ENCODE measurements around the gene STAG1.
A peak's percentile ranks its signal among the peaks of the same experiment; 100 is the strongest.
"Not testable (repeated sequence)": the region's sequence is repeated elsewhere in the genome, so short reads cannot be mapped to it uniquely, and the experiment has no call there.

Gene STAG1
- total RNA-seq, result 92.7 to 186 reads per million in 2 donors

DNA sequence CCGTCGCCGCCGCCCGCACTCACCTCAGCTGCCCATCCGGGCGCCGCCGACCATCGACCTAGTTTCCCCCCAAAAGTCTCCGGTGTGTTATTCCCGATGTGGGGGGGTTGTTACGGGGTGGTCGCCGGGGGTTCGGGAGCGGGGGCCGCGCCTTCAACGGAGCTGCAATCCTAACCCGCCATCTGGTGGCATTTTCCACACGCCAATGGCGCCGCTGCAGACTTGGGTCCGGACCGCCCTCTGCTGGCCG, at the start of gene STAG1:
STAG1 (minus strand) TSS at position 207 of the 250 bp plus-strand sequence. CDS start 121,480 bp downstream, outside the sequence.
- DNase-seq, result no peak

DNA sequence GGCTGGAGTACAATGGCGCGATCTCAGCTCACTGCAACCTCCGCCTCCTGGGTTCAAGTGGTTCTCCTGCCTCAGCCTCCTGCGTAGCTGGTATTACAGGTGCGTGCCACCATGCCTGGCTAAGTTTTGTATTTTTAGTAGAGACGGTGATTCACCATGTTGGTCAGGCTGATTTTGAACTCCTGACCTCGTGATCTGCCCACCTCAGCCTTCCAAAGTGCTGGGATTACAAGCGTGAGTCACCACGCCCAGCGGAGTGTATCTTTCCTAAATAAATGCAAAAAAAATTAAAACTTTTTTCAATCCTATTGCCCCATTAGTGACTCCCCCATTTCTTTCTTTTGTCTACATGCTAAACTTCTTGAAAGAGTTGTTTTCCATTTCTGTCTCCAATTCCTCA, 49.0 kb upstream of the STAG1 start:
- DNase-seq, result not testable (repeated sequence)

DNA sequence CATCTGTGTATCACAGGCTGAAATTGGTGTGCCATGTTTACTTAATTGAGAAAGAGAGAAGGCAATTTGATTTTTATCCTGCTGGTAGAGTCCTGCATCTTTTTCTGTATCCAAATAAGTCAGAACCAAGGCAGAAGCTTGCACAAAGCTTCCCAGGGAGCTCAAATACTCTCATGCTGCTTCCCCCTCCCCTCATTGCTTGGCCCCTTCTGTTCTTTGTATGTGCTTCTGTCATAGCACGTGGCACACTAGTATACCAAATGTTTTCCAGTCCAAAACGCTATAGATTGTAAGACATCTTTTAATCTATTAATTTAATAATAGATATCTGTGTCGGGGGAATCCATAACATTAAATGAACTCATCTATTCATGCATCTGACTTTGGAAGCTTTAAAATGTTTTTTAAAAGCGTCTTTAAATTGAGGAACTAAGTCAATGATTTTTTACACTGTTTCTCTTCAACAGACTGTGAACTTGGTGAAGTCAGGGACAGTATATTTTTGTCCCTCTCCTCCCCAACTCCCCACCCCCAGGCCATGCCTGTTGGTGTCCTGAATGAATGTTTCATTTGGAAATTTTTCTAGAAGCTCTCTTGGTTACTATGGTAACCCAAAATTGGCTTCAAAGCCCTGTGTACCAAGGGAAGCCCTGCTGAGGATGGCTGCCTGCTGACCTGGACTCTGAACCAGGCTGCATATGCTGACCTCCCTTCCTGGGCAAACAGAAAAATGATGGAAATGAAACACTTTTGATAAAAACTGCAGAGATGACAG, 40.6 kb upstream of the STAG1 start:
- DNase-seq, result no peak

DNA sequence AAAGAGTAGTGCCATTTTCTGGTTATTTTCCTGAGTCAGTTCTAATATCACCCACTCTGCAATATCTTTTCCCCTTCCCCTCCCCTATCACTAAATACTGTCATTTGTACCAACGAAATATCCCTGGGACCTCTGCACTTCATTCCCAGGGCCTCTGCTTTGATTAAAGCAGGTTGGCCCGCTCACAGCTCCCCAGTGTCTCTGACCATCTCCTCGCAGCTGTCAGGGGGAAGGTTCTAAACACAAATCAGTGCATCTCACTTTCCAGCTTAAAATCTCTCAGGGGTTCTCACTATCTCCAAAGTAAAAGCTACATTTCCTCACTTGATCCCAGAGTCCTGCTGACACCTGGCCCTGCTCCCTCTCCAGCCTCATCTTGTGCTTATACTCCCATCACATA, 38.6 kb upstream of the STAG1 start:
- no peak for DNase-seq

DNA sequence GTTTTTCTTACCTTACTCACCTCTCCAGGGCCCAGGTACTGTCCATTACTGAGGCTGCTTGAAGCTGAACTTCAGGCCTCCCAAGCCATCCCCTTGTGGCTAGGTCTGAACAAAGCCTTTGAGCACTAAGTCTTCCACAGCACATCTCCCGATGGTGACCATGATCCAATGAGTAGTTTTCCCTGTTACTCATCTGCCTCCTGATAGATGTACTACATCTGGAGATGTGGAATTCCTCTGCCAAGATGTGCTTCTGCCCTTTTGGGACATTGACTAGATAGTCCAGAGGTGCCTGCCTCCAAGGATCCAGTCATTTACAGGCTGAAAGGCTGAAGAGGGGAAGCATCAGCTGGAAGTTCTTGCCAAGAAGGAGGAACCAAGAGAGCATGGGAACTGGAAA, 37.8 kb upstream of the STAG1 start:
- no peak for DNase-seq

DNA sequence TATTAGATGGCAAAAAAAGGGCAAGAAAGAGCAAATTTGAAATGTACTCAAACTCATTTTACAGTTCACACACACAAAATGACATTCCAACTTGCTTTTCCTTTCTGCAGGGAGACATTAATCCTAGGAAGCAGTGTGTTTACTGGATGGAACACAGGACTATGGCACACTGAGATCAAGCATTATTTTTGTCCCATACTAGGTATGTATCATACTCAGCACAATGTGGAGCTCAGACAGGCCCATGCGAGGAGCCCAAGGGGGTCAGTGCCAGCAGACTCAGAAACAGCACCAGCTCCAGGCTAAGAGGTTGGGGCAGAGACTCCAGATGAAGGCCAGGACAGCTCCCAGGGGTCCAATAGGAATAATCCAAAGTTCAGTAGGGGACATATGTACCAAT, 36.0 kb upstream of the STAG1 start:
- DNase-seq, result no peak

DNA sequence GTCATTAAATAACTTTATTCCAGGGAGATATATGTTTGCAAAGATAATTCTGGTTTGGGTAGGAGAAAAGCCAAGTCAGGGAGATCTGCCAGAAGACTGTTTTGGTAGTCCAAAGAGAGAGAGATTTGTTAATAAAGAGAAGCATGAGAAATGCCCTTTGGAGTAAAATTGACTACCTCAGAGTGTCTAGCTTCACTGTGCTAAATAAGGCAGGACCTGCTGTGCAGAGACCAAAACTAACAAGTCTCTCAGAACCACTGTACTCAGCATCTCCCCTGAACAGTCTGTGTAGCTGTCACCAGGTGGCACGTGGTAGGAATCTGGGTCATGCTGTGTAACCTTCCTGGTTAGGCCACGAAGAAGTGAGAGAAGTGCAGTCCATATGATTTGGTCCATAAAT, 35.2 kb upstream of the STAG1 start:
- peak; percentile 6 for DNase-seq

DNA sequence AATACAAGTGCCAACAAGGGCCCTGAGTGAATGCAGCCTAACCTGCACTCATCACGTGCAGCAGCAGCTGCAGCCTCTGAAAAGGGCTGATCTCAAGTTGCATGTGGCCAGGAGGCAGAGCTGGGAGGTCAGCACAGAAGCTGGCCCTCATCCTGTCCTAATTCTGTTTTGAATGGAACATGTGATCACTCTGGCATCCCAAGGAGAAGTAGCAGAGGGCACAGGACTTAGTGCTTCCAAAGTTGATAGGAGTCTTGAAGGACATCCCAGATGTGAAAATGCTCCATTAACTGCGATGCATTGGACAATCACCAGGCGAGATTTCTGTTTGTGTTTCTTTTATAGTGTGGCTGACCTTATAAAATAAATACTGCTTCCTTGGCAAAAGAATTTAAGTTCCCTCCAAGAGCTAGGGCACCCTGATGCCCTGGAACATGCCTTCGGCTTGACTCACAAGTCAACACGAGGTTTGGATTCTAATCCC, 31.6 kb upstream of the STAG1 start:
- DNase-seq, result no peak

DNA sequence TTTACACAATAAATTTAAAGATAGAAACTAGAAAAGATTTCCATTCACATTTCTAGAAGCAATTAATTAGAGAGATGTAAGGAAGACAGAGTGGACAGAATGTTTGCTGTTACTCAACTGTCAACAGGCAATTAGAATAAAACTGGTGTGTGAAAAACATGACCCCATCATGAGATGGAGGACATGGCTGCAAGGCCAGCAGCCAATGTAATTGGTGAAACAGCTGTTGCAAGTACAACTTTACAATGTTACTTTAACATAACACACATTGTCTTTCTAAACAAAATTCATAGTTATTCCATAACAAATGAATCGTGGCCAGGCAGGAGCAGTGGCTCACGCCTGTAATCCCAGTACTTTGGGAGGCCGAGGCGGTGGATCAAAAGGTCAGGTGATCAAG, 28.6 kb upstream of the STAG1 start:
- DNase-seq, result no peak

DNA sequence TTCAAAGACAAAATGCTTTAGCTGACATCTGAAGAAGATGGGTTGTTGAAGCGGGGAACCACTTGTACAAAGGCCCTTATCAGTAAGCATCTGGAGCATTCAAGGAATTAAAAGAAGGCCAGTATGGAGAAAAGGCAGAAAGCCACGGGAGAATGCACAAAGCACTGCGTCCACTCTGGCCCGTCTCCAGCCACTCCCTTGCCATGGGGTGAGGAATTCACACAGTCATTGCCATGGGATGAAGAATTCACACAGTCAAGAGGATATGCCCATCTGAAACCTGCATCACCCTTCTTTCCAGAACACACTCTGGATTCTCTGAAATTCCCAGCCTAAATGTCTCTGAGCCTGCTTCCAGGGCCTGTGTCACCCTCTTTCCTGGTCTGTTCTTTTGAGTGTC, 26.7 kb upstream of the STAG1 start:
- DNase-seq, result no peak

DNA sequence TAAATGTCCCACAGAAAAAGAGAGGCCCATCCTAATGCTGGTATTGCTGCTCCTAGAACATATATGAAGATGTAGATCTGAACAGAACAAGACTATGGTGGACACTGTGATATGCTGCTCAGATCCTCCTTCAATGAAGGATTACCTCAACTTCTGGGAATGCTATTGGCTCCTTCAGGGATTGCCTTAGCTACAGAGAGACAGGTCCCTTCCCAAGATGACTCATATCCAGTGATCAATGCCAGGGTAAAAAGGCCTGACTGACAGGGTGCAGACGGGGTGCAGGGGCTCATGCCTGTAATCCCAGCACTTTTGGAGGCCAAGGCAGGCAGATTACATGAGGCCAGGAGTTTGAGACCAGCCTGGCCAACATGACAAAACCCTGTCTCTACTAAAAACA, 20.5 kb upstream of the STAG1 start:
- DNase-seq, result no peak

DNA sequence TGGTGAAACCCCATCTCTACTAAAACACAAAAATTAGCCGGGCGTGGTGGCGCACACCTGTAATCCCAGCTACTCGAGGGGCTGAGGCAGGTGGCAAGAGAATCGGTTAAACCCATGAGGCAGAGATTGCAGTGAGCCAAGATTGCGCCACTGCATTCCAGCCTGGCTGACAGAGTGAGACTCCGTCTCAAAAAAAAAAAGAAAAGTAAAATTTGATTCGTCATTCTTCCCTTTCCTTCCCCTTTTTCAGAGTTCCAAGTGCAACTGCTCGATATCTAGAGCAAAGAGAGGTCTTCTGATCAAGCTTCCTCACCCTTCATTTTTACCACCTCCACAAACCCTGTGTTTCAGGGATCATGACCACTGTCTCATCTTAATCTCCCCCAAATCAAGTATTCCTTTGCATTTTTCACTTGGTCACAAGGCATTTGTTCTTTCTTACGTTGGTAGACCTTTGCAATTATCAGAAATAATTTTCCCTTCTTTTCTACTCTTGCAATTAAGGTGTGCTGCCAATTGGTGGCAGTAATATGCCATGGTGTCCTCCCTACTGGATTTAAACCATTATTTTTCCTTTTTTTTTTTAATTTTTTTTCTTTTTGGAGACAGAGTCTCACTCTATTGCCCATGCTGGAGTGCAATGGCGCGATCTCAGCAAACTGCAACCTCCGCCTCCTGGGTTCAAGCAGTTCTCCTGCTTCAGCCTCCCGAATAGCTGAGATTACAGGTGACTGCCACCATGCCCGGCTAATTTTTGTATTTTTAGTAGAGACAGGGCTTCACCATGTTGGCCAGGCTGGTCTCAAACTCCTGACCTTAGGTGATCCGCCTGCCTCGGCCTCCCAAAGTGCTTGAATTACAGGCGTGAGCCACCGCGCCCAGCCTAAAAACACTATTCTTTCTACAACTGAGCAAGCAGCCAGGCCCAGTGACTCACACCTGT, 6.3 kb upstream of the STAG1 start:
- not testable (repeated sequence) for DNase-seq

DNA sequence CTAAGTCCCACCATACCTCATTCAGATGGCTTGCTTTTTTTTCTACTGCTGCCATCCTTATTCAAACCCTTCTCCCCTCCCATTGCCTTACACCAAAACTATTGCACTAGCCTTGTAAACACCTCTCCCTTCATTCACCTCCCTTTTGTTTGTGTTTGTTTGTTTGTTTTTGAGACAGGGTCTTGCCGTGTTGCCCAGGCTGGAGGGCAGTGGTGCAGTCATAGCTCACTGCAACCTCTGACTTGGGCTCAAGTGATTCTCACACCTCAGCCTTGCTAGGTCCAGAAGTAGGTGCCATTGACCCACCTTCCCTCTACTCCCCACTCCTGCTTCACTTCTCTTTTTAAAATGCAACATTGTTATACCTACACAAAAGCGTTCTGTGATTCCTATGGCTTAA, 3.0 kb upstream of the STAG1 start:
- DNase-seq, result no peak

DNA sequence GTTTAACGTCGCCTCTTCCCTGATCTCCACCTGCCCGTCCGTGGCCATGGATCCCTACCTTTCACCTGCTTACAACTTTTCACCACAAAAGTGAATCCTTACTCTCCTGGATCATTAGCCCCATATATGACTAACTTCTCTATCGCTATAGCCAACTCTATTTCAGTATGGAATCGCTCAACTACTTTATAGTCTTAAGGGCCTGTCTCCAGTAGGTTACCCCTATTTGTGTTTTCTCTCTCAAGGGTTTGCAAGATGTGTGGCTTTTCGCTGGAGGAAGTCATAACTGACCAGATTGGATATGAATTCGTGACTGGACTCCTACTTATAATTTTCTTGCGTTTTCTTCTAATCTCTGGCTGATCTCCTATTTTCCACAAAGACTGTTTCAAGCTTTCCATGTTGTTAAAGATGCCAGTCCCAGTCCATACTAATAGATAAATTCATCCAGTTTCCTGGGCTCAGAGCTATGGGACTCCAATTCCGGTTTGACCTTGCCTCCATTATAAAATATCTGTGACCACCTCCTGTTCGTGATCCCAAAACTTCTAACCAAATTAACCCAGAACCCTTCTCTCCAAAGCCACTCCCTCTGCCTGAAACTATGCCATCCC, 1.3 kb upstream of the STAG1 start:
- DNase-seq, result no peak

DNA sequence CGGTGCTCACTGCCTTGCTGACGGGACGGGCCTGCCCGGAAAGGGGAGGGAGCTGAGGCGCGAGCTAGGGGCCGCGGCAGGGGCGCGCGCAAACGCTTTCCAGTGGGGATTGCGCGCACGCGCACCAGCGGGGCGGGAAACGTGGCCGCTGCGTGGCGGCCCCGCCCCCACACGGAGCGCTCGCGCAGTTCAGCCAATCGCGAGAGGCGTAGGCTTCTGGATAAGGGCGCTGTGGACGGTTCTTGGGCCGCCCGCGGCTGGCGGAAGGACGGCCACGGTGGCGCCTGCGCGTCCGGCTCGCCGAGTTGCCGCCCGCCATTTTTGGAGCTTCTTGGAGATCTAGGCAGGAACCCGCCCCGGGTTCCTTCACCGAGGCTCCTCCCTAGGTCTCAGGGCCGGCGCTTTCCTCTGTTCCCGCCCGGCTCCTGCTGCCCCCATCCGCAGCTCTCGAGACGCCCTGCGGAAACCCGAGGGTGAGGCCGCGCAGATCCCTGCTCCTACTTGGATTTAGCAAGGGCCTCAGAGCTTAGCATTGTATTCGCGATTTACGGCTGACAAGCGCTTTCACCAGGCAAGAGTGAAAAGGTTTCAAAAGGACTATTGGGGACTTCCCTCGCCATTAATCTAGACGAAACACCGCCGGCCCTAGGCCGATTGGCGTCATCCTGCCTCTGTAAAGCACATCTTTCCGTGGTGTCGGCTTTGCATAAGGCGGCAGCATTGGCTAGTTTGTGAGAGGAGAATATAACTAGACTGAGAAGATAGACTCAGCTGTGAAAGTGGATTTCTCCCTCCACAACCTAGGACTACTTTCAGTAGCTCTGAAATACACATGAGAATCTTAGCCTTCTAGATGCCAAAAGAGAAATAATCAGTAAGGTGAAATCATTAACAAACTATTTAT, 496 bp upstream of the STAG1 start:
- peak; percentile 98 for DNase-seq

DNA sequence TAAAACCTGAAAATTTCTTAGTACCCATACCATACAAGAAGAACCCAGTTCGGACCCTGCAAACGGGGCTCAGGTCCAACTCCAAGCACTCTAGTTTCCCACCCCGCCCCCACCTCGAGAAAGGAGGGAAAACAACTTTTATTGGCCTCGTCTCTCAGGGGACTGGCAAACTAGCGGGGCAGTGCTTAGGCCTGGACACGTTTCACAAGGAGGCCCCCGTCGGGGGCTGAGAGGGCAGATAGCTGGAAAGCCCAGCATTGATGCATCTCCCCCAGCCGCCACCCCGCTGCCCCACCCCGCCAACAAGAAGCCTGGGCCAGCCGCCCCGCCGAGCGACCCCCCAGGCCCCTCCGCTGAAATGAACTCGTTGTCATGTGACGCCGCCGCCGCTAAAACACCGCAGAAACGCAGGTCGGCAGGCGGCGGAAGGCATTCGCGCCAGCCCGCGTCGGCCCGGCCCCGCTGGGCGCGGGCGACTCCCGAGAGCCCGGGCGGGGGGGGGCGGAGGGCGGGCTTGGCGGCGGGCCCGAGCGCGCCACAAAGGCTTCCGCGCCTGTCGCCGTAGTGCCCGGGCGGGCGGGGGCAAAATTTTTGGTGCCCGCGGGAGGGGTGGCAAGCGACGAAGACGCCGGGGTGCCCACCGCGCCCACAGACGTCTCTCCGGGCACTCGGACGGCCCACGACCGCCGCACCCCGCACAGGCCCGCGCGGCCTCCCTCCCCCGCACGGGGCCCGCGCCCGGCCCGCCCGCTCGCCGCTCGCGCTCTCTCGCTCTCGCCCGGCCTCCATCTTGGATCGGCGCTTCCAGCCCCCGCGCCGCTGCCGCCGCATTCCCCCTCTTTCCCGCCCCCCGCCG, 634 bp downstream of the STAG1 start:
- peak; percentile 62 for DNase-seq

DNA sequence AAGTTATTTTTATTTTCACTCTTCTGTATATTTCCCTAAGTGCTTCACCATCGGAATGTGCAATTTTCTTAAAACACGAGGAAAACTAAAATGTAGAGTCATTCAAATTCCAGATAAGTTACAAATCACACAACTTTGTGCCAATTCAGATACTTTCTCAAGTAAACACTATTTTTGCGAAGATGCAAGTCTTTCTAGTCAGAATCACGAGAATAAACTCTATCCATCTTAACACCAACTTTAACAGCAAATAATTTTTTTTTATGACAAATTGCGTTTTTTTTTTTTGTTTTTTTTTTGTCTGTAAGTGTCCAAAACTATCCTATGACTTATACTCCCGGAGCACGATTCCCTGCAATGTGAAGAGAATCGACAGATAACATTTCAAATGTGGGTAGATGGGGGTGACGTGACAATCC, 1.3 kb downstream of the STAG1 start:
- no peak for DNase-seq

DNA sequence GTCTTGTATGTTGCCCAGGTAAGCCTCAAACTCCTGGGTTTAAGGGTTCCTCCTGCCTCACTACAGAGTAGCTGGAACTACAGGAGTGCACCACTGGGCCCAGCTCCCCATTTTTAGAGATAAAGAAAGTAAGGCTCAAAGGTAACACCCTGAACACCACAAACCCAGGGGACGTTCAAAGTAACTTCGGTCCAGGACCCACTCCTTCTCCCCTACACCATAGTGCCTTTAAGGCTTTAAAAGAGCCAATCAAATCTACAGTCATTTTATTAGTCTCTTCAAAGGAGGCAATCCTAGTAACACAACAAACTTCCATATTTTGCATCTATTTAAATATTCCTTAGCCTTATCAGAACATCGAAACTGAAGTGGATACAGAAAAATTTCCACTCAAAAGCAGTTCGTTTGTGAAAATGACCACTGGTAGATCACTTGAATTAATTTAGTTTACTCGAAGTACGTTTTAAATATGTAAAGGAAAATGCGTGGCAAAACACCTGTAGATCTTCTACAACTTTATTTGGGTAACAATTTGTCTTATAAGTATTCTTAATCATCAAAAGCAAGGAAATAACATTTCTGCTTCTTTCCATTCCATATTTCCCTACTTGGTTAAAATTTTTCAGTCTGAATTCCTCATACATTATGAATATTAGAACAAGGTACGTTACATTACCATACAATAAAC, 1.8 kb downstream of the STAG1 start:
- DNase-seq, result no peak

DNA sequence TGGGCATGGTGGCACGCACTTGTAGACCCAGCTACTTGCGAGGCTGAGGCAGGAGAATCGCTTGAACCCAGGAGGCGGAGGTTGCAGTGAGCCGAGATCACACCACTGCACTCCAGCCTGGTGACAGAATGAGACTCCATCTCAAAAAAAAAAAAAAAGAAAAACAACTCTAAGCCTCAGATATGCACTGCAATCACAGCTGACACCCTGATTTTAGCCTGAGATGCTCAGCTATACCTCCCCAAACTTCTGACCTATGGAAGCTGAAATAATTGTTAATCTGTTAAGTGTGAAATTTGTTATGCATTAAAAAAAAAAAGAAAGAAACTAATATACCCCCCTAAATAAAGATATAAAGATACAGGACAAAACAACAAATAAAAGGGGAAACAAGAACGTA, 2.6 kb downstream of the STAG1 start:
- not testable (repeated sequence) for DNase-seq

DNA sequence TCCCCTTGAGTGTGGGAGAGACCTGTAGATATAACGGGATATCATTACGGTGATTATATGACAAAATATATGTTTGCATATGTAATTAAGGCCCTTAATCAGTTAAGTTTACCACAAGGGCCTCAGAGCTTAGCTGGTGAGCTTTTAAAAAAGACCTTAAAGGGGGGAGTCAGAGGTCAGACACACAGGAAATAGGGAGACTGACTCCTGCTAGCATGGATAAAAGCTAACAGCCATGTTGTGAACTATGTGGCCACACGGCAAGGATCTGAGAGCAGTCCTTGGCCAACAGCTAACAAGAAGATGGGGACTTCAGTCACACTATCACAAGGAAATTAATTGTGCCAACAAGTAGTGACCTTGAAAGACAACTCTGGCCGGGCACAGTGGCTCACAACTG, 3.1 kb downstream of the STAG1 start:
- DNase-seq, result no peak

DNA sequence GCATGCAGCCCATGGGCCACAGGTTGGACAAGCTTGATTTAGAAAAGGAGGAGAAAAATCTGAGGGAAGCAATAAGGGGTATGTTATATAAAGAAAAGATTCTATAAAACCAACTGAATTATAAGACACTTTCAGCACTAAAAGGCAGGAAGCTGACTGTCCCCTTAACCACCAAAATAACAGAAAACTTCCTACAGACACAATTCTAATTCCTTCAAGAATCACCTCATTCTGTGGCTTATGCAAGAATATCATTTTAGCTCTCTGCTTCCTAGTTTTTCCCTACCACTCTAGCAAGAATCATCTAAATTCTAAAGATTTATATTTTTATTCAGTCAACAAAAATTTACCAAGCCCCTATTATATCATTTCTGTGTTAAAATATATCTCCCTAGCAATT, 6.3 kb downstream of the STAG1 start:
- DNase-seq, result no peak
